GM04504 (cell line): ENCODE data around the gene RAPGEF4.

ENCODE experiments used
- DNase-seq: peaks from one replicate; pipeline ENCODE4 v3.0.0-alpha.2; 2012; ENCODE audit warnings: low read depth

RAPGEF4 gene

GRCh38 chr2:172970660-172971059 lies 235.0 kb downstream of the RAPGEF4 start:
- no peak for DNase-seq

GRCh38 chr2:172972005-172972619 lies 236.5 kb downstream of the RAPGEF4 start:
- no peak for DNase-seq

DNA sequence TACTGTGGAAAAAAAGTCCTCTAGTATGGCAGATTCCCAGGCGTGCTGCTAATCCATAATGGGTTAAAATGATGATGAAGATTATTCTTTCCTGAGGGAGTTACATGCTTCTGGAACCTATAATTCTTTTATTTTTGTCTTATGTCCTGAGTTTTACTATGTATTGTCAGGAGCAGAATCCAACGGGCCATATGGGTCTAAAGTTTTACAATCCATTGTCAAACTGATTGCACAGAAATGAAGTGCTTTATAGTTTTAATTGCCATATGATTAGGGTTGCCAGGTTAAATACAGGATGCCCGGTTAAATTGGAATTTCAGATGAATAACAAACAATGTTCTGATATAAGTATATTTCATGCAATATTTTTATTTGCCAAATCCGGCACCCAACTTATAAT lies 239.1 kb downstream of the RAPGEF4 start:
- DNase-seq: no peak

DNA sequence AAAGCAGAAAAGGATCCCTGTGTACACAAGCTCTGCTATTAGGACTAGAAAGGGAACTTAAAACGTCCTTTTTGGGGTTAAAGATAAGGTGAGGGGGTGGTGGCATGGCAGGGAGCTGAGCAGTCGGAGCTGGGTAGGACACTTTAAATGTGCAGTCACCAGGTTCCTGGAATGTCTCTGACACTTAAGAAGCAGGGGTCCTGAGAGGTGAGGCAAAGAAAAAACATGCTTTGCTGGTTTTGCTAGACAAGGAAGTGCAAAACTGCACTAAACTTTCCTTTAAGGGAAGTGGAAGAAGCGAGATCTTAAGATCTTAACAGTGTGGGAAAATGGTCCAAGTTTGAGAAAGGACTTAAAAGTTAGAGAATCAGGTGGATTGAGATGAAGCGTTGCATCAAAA lies 240.5 kb downstream of the RAPGEF4 start:
- DNase-seq: no peak

GRCh38 chr2:172976816-172977215 lies 241.2 kb downstream of the RAPGEF4 start:
- no peak for DNase-seq

- no peak for DNase-seq
Measured at GRCh38 chr2:172977270-172978062, 241.8 kb downstream of the RAPGEF4 start.

- DNase-seq: no peak
Measured at GRCh38 chr2:172978063-172978383, 242.4 kb downstream of the RAPGEF4 start.

DNA sequence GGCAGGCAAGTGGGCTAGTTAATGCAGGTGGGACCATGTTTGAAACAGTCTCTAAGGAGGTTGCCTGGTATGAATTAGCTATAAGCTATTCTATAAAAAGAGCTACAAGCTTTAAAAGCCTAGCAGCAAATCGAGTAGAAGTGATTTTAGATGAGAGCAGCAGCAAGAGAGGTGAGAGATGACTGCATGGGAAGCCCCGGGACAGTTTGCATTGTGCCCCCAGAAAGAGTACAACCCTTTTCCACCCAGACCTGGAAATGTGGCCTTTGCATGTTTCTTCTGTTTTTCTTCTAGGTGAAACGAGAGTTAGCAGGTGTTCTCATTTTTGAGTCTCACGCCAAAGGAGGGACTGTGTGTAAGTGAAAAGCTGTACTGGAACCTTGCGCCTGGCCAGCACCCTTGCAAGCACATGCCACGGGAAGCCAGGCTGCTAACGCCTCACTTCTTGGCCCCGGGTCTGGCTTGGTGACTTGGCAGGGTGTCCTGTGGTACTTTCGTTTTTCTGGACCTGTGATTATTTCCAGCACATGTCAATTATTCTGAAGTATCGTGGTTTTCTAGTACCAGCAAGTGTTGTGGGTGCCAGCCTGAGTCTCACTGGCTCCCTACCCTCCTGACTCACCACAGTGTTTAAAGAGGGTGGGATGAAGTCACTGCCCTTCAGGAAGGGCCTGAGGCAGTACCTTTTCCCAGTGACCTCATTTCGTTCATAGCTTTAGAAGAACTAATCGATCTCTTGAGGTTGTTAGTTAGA lies 249.7 kb downstream of the RAPGEF4 start:
- DNase-seq: no peak

GRCh38 chr2:172986040-172986439 lies 250.4 kb downstream of the RAPGEF4 start:
- no peak for DNase-seq

DNA sequence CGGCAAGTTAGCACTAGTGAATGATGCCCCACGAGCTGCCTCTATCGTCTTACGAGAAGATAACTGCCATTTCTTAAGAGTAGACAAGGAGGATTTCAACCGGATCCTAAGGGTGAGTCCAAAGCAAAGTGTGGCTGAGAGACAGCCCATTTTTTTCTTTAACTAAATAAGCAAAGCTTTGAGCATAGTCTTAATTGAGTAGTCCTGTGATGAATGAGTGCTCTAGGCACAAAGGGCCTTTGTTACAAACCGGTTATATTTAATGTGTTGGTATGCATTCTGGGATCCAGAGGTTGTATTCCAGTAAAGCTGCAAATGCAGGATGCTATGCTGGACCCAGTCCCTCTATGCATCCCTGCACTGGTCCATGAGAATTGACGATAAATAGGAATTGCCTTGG lies 253.1 kb downstream of the RAPGEF4 start:
- DNase-seq: no peak

- DNase-seq: no peak
Measured at GRCh38 chr2:172991031-172991430, 255.4 kb downstream of the RAPGEF4 start.

DNA sequence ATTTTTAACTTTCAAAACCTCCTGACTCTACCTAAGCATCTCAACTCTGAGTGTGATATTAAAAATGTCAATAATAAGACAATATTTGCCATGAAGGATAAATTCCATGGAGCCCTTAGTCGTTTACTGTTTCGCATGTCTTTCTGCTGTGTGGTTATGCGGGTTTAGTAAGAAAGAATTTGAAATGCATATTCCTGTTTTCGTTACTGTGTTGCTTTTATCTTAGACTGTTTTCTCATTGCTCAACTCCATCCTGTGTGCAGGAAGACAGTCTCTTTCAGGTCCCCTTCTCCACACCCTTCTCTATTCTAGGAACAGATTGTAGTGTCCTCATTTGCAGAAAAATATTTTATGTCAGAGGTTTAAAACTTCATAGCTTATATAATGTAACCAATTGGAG lies 257.5 kb downstream of the RAPGEF4 start:
- no peak for DNase-seq

DNA sequence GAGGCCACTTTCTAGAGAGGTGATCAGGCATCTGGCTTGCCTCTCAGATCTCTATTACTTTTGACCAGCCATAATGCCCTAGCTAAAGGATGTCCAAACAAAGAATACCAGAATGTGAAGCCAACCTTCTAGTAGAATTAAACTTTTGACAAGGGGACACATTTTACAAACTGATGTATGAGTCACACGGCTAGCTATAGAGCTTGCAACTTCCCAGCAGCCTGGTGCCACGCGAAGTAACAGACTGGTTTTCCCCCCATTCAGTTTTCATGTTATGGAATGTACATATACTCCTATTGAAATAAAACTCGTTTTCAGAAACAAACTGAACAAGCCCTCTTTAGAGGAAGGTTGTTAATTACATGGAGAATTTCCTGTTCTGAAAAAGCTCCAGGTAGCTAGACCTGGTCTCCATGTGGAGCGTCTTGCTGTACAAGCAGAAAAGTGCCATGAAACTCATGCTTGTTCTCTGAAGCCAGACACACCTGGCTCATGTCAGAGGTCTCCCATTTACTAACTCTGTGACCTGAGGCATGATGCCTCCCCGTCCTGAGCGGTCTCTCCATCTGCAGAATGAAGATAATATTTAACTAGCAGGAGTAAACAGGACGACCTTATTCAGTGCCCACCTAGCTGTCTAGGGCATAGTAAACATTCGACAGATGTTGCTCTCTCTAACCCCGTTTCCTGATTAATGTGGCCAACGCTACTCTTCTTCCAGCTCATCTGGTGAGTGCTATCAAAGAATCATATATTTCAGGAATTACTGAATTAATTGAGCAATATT lies 258.5 kb downstream of the RAPGEF4 start:
- no peak for DNase-seq

GRCh38 chr2:172994864-172995263 lies 259.2 kb downstream of the RAPGEF4 start:
- no peak for DNase-seq

- peak; percentile 82 for DNase-seq
Measured at GRCh38 chr2:172995323-172996244, 259.9 kb downstream of the RAPGEF4 start.

DNA sequence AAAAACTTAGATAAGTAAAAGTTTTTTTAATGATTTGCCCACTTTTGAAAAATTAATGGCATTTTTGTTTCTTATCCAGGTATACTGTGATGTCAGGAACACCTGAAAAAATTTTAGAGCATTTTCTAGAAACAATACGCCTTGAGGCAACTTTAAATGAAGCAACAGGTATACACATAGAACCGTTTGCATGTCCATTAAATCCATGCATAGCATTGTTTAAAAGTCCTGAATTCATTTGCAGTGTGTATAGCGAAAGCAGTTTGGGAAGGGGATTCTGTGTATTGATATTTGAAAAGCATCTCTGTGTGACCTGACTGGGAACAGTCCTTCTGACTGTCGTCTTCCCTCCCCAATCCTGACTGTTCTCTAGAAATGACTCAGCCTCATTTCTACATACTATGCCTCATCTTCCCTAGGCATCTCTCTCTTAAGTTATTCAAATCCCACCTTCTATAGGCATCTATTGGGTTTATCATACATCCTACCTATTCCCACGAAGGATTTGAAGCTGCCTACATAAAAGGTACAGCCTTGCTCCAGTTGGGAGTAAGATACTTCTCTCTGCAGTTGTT lies 260.8 kb downstream of the RAPGEF4 start:
- no peak for DNase-seq

GRCh38 chr2:172997031-172997430 lies 261.4 kb downstream of the RAPGEF4 start:
- DNase-seq: no peak

DNA sequence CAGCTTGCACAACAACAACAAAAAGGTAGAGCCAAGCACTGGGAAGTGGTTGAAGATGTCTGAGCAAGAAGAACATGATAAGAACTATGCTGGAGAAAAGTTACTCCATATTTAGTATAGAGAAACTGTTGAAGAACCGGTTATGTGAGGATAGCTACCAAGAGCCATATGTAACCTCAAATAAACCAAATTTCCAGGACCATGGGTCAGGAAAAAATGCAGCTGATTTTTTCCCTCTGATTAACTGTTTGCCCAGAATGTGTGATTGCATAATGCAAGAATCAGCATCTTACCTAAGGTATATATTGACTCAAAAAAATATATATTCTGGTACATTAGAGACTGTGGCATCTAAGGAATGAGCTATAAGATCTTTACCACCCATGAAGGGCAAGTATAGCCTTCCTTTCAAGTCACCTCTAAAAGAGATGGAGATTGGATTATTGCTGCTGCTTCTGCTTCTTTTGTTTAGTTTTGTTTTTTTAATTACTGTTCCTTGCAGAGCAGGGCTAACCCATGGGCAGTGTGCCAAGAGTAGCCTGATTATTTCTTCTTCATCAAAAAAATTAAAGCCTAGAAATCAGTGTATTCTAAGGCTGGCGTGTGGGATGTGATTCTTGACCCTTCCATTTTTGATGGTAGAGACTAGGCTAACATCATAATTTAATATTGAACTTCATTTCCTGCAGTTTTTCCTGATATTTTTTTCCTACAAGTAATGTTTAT lies 263.1 kb downstream of the RAPGEF4 start:
- no peak for DNase-seq

DNA sequence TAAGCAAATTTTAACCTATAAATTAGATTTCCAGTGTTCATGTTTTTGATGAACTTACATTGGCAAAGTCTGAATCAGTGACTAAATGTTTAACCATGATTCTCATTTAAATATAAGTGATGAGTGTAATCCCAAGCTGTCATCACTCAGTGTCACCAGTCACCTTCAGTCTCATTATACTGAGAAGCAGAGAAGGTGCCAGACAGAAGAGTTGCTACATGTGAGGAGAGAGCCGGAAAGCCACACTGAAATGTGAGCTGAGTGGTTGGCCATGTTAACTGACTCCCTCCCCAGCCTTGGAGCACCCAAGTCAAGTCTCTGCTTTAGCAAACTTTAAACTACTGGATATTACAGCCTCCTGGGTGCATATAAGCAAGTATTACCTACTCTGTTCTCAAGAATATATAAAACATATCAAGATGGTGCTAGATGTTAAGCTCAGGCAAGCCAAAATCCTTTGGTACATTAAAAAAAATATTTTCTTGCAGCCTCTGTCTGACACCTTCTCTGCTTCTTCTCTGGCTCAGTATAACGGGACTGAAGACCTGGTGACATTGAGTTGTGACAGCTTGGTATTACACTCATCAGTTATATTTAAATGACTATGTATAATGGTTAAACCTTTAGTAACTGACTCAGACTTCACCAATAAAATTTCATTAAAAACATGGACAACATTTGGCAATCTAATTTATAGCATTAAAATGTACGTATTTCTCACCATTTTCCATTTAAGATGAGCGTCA lies 264.2 kb downstream of the RAPGEF4 start:
- no peak for DNase-seq
